ENCODE results near the gene CFAP107. TPM values are rescaled to one million over a fixed set of nuclear protein-coding genes. Genes with fewer than 3 reads are reported as not detected.

CFAP107 gene
- total RNA-seq, 1 donor from 2014 or later = not detected

- no peak for DNase-seq (ENCODE audit: low spot score)
Observed at GRCh38 chr1:12741946-12742345, 4.1 kb upstream of the CFAP107 start.

- no peak for DNase-seq (ENCODE audit: low spot score)
Observed at GRCh38 chr1:12745126-12745991, 641 bp upstream of the CFAP107 start.

- DNase-seq (ENCODE audit: low spot score) = no peak
Observed at GRCh38 chr1:12748778-12749355, 2.9 kb downstream of the CFAP107 start.

- DNase-seq (ENCODE audit: low spot score) = no peak
Observed at GRCh38 chr1:12754738-12755137, 8.7 kb downstream of the CFAP107 start.

GRCh38 chr1:12756273-12756672 lies 10.3 kb downstream of the CFAP107 start:
- no peak for DNase-seq (ENCODE audit: low spot score)

- no peak for DNase-seq (ENCODE audit: low spot score)
Observed at GRCh38 chr1:12756768-12757413, 10.9 kb downstream of the CFAP107 start.

- DNase-seq (ENCODE audit: low spot score) = no peak
Observed at GRCh38 chr1:12757836-12758235, 11.8 kb downstream of the CFAP107 start.

- no peak for DNase-seq (ENCODE audit: low spot score)
Observed at GRCh38 chr1:12760256-12760795, 14.3 kb downstream of the CFAP107 start.

- DNase-seq (ENCODE audit: low spot score) = no peak
Observed at GRCh38 chr1:12761781-12762180, 15.8 kb downstream of the CFAP107 start.

GRCh38 chr1:12762766-12763165 lies 16.8 kb downstream of the CFAP107 start:
- no peak for DNase-seq (ENCODE audit: low spot score)

- DNase-seq (ENCODE audit: low spot score) = no peak
Observed at GRCh38 chr1:12763479-12763878, 17.5 kb downstream of the CFAP107 start.

- DNase-seq (ENCODE audit: low spot score) = no peak
Observed at GRCh38 chr1:12764016-12764415, 18.0 kb downstream of the CFAP107 start.

- no peak for DNase-seq (ENCODE audit: low spot score)
Observed at GRCh38 chr1:12769031-12769430, 23.0 kb downstream of the CFAP107 start.

GRCh38 chr1:12769976-12770505 lies 24.0 kb downstream of the CFAP107 start:
- no peak for DNase-seq (ENCODE audit: low spot score)

GRCh38 chr1:12770620-12771019 lies 24.6 kb downstream of the CFAP107 start:
- DNase-seq (ENCODE audit: low spot score) = no peak

- no peak for DNase-seq (ENCODE audit: low spot score)
Observed at GRCh38 chr1:12771186-12771585, 25.2 kb downstream of the CFAP107 start.

- DNase-seq (ENCODE audit: low spot score) = no peak
Observed at GRCh38 chr1:12772520-12772919, 26.5 kb downstream of the CFAP107 start.

GRCh38 chr1:12773438-12773837 lies 27.4 kb downstream of the CFAP107 start, which contains the start of gene PRAMEF12:
PRAMEF12 (plus strand) TSS chr1:12773738; CDS start chr1:12774868, 1,130 bp downstream.
- DNase-seq (ENCODE audit: low spot score) = no peak

- no peak for DNase-seq (ENCODE audit: low spot score)
Observed at GRCh38 chr1:12774801-12775345, 28.9 kb downstream of the CFAP107 start.

GRCh38 chr1:12775443-12775842 lies 29.4 kb downstream of the CFAP107 start:
- no peak for DNase-seq (ENCODE audit: low spot score)

- no peak for DNase-seq (ENCODE audit: low spot score)
Observed at GRCh38 chr1:12776801-12777557, 31.0 kb downstream of the CFAP107 start.

Measured in mucosa of gallbladder (tissue), 1 donor.